ENCODE measurements around the gene RASA3. TPM values are rescaled to one million over a fixed set of nuclear protein-coding genes. Genes with fewer than 3 reads are reported as not detected.

Gene RASA3
- total and polyA plus RNA-seq, 2 of the 4 experiments (the other 2 are of a cell fraction), result 21.0 to 31.4 TPM

DNA sequence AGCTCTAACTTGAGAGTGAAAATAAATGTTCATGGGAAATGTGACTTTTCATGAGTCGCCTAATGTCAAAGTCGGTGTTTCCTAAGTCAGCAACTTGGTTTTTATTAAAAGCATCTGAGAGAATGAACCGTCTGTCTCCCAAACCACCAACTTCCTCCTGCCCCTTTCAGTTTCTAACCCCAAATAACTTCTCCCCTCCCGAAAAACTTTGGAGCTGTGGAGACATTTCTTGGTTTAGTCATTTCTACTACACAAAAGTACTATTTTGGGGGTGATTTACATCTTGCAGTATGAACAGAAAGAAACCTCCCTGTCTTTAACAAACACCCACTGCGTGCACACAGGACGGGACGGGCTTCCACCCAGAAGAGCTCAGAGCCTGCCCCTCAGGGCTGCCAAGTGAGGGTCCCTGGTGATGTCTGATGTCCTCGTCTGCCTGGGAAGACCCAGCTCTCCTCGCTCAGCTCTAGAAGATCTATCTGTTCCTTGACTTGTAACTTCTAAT lies 65.0 kb downstream of the RASA3 start:
- TF ChIP-seq MAFK (IDR thresholded peaks at IDR 0.05; ENCODE audit: low read depth, low read length), result 0 out of 2 replicates have a peak, but pooled peaks have one; percentile 5
- no peak for TF ChIP-seq RAD21 (IDR thresholded peaks at IDR 0.05; ENCODE audit: low read length)
- TF ChIP-seq RFX5 (IDR thresholded peaks at IDR 0.05; ENCODE audit: low read depth, low read length), result no peak
- Histone ChIP-seq H3K14ac (replicated peaks; ENCODE audit: low read depth, low read length) (peak overlapping the region; percentile 89), H2AK5ac (ENCODE audit: low read depth, low read length) (peak overlapping the region; percentile 69; the same call in 1 of the 2 replicates), H3K23ac (ENCODE audit: low read depth, low read length) (peak overlapping the region; percentile 88; the same call in 1 of the 2 replicates), H3K18ac (ENCODE audit: low read depth, low read length) (peak overlapping the region; percentile 77), H3K27me3 (ENCODE audit: control insufficient read depth, insufficient read depth, low read length) (no peaks in the 10 kb centered on the region), H2BK120ac (ENCODE audit: low read depth, low read length) (peak overlapping the region; percentile 84), H3K56ac (ENCODE audit: extremely low read depth, insufficient read depth, low read length) (peak overlapping the region; percentile 73), H3K27ac (ENCODE audit: insufficient read depth, low read length) (peak overlapping the region; percentile 98), H4K91ac (ENCODE audit: insufficient read depth, low read depth, low read length) (peak overlapping the region; percentile 86), H2AK9ac (replicated peaks; ENCODE audit: low read depth, low read length, poor library complexity) (peak overlapping the region; percentile 94), H2BK20ac (ENCODE audit: low read depth, low read length) (peak overlapping the region; percentile 75), H3K9me1 (ENCODE audit: insufficient read depth, low read length) (peaks cover 14% of the 10 kb centered on the region), H4K5ac (ENCODE audit: low read depth, low read length) (peak overlapping the region; percentile 31), H3K9me3 (ENCODE audit: control insufficient read depth, insufficient read depth, low read length) (no peaks in the 10 kb centered on the region), H3K79me1 (ENCODE audit: low read depth in 1 of 2, low read length in 2 of 2) (peaks cover 23 to 71% of the 10 kb centered on the region in 2 experiments), H4K20me1 (ENCODE audit: insufficient read depth, low read length) (peaks cover 15% of the 10 kb centered on the region), H3K36me3 (ENCODE audit: control insufficient read depth, insufficient read depth, low read length) (peaks cover 16% of the 10 kb centered on the region; the same call in 1 of the 2 replicates), H3K9ac (ENCODE audit: low read depth, low read length) (peak overlapping the region; percentile 69), H2BK15ac (ENCODE audit: low read depth, low read length) (peak overlapping the region; percentile 87; the same call in 2 of the 3 replicates), H3K4me1 (ENCODE audit: control insufficient read depth, insufficient read depth, low read length) (peaks cover 54% of the 10 kb centered on the region), H2AFZ (replicated peaks; ENCODE audit: low read length, poor library complexity) (no peak overlapping the region), H3K4ac (ENCODE audit: low read depth, low read length) (peak overlapping the region; percentile 78), H2BK5ac (ENCODE audit: low read depth, low read length, poor library complexity, severe bottlenecking) (peak overlapping the region; percentile 53), H3K4me2 (ENCODE audit: low read depth, low read length) (peak overlapping the region; percentile 28; the same call in 1 of the 2 replicates), H4K8ac (ENCODE audit: low read depth in 2 of 2, low read length in 2 of 2) (peak overlapping the region; percentile 21 to 78), H3K4me3 (ENCODE audit: insufficient read depth, low read depth, low read length) (no peak overlapping the region)
- intact Hi-C loops (cut with micrococcal nuclease) (no loop called here), dilution Hi-C loops (cut with HindIII; ENCODE audit: low sequenced_read_pairs, unreplicated experiment) (no loop called here), in situ Hi-C loops (cut with MboI; ENCODE audit: low sequenced_read_pairs) (loop anchor here (5.0 kb wide), 1 partner anchor 65 kb away; the partner anchor contains the start of gene RASA3)
- ChIA-PET POLR2A (ENCODE audit: unreplicated experiment) (interaction anchor here (0.7 kb wide), 1 partner anchor 62 kb away, joined by 3 read pairs; no protein-coding TSS in a partner anchor), CTCF (no interaction called here)
- no CpG with 5 or more reads among the region's 9 CpGs for WGBS, 2 experiments (ENCODE audit: extremely low coverage in 2 of 2, insufficient read length in 1 of 2)
- DNase-seq, result peak; percentile 68
- ATAC-seq (ENCODE audit: low read depth), result no peak
- no TSS peak for BruUV-seq (replicated peaks)

Measured in IMR-90 (cell line).